NT2/D1 (cell line): ENCODE results near the gene BMPER.

Experiments used
- DNase-seq: peaks from one replicate; pipeline ENCODE4 v3.0.0-alpha.2; 2011; ENCODE audit warnings: low read depth, low spot score
- H3K27me3 ChIP-seq: 2 replicates; pipeline ENCODE4 v1.6.0; 2011; ENCODE audit warnings: mild to moderate bottlenecking; ENCODE audit not compliant: insufficient read length, insufficient read depth
- H3K36me3 ChIP-seq: 2 replicates; pipeline ENCODE4 v1.6.1; 2011; ENCODE audit warnings: mild to moderate bottlenecking, low read length, mixed read lengths; ENCODE audit not compliant: insufficient read depth, insufficient read length
- H3K4me1 ChIP-seq: 2 replicates; pipeline ENCODE4 v1.5.1; 2011; ENCODE audit not compliant: insufficient read depth, insufficient read length
- H3K4me3 ChIP-seq: 2 replicates; pipeline ENCODE4 v1.5.1; 2011; ENCODE audit warnings: low read depth; ENCODE audit not compliant: insufficient read length
- H3K9ac ChIP-seq: 2 replicates; pipeline ENCODE4 v1.6.0; 2011; ENCODE audit warnings: low read depth; ENCODE audit not compliant: insufficient read length
- H3K9me3 ChIP-seq: 2 replicates; pipeline ENCODE4 v1.5.1; 2011; ENCODE audit warnings: mild to moderate bottlenecking, low read length; ENCODE audit not compliant: insufficient read depth
- SUZ12 ChIP-seq: IDR thresholded peaks from 2 replicates; pipeline ENCODE4 v1.6.1; 2011; ENCODE audit not compliant: insufficient read length, insufficient read depth; ENCODE audit errors: extremely low read depth
- YY1 ChIP-seq: IDR thresholded peaks from 2 replicates; pipeline ENCODE4 v1.6.1; 2011; ENCODE audit not compliant: insufficient read length, insufficient read depth
- ZNF274 ChIP-seq: IDR thresholded peaks from 2 replicates; pipeline ENCODE4 v1.6.1; 2011; ENCODE audit warnings: mild to moderate bottlenecking, low read depth, low read length

Gene BMPER

DNA sequence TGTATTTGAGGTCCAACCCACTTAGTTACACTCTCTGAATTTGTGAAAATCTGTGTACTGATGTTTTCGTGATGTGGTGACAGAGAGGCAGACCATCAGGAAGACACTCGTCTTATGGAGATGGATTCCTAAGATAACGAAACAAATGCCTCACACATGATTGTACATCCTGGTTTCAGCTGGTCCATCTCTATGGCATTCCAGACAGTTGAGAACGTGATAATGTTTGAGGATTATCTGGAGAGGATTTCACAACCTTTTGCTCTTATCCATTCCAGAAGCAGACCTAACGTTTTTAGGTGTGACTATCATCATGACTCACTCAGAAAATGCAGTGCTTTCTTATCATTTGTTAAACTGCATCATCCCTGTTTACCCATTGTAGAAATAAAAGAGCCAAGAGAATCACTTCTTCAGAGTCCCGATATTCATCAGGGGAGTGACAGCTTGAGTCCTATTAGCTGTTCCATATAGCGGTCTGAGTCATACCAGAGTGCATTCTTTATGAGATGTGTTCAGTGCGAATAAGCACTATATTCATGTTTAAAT lies 74.5 kb downstream of the BMPER start:
- Histone ChIP-seq H3K9ac (no peak overlapping the region), H3K9me3 (no peaks in the 10 kb centered on the region), H3K4me3 (no peak overlapping the region), H3K36me3 (peaks cover 3% of the 10 kb centered on the region), H3K27me3 (no peaks in the 10 kb centered on the region), H3K4me1 (no peaks in the 10 kb centered on the region)
- DNase-seq: no peak
- TF ChIP-seq YY1: no peak
- no peak for TF ChIP-seq SUZ12
- TF ChIP-seq ZNF274: no peak

DNA sequence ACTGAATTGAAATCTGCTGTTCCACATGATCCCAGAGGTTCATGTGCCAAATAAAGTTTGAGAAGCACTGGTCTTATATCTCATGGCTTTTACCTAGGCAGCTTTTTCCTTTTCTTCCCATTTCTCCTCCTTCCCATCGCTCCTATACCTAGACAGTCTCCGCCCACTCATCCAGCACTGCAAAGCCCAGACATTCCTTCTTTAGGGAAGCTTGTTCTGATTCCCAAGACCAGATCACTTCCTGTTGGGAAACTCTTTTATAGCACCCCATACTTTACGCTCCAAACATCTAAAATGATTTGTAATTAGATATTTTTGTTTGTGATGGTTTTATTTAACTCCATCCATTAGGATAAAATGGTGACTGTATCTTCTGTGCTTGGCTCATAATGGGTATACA lies 75.9 kb downstream of the BMPER start:
- Histone ChIP-seq H3K4me1 (no peaks in the 10 kb centered on the region), H3K9ac (no peak overlapping the region)
- TF ChIP-seq SUZ12 (no peak), ZNF274 (no peak), YY1 (no peak)

DNA sequence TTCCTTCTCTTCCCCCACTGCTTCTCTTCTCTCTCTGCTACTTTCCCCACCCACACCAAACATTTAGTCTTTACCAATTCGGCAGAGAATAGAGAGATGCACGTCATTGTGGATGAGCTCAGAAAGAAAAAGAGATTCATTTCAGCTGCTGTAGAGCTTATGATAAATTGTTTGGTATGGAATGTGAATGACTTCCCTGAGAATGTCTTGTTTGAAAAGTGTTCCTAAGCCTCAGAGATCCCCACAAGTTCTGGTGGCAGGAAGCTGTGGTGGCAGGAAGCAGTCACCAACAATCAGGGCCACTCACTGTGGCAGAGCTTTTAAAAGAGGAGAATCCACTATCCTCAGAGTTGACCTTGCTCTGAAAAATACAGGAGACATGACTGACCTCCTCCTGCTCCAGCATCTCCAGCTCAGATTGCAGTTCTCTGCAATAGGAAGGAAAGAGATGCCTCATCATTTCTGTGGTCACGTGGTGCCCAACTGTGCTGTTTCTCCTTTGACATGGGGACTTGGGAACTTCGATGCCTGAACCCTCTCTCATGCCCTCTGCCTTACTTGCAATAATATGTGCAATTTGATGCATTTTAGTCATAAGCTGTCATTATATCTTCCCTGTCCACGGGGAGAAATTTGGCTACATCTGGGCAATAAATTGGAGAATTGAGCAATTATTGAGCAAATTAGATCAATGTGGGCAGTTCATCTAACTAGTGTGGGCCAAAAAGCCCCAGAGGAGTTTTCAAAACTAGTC lies 76.5 kb downstream of the BMPER start:
- TF ChIP-seq YY1 (no peak), SUZ12 (no peak), ZNF274 (no peak)
- Histone ChIP-seq H3K36me3 (peaks cover 3% of the 10 kb centered on the region), H3K27me3 (no peaks in the 10 kb centered on the region), H3K9me3 (no peaks in the 10 kb centered on the region), H3K9ac (no peak overlapping the region), H3K4me1 (no peaks in the 10 kb centered on the region), H3K4me3 (no peak overlapping the region)
- DNase-seq: no peak

More for the DNA sequence above, 75.9 kb downstream of the BMPER start:
- no peak overlapping the region for H3K4me3 ChIP-seq
- H3K36me3 ChIP-seq: peaks cover 3% of the 10 kb centered on the region
- H3K9me3 ChIP-seq: no peaks in the 10 kb centered on the region
- no peaks in the 10 kb centered on the region for H3K27me3 ChIP-seq
- no peak for DNase-seq

DNA sequence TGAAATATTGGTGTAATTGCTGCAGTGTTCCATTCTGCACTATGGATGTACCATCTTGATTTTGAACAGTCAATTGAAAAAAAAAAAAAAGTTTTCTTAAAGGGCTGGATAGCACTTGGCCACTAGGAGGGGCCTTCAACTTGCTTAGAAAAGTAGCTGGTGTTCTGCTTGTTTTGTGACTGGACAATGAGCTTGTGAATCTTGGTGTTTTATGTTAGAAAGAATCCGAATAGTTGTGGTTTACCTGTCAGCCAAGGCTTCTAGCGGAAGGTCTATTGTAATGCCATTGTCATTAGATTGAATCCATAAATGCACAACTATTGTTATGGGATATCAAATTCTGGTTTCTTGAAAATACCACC lies 77.1 kb downstream of the BMPER start:
- no peak for DNase-seq
- H3K27me3 ChIP-seq: no peaks in the 10 kb centered on the region
- no peak overlapping the region for H3K4me3 ChIP-seq
- no peaks in the 10 kb centered on the region for H3K4me1 ChIP-seq
- no peak overlapping the region for H3K9ac ChIP-seq
- peaks cover under 1% of the 10 kb centered on the region for H3K36me3 ChIP-seq
- no peaks in the 10 kb centered on the region for H3K9me3 ChIP-seq
- no peak for TF ChIP-seq SUZ12
- no peak for TF ChIP-seq ZNF274
- no peak for TF ChIP-seq YY1

DNA sequence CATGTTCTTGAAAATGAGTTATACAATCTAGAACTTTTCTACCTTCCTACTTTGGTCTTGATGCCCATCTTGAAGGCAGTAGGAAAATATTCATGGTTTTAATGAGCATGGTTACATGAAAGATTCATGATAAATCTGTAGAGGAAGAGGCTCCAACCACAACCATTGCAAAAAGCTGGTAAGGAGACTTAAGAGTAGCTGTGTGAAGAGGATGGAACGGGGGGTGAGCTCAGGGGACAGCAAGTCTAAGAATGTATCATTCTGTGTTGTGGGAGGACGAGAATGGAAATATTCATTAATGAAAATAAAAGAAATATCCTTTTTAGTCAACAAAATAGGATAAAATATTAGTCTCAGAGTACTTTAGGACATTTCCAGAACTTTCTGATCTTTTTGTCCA lies 81.1 kb downstream of the BMPER start:
- H3K9ac ChIP-seq: no peak overlapping the region
- H3K27me3 ChIP-seq: no peaks in the 10 kb centered on the region
- H3K4me1 ChIP-seq: no peaks in the 10 kb centered on the region
- TF ChIP-seq SUZ12: no peak
- TF ChIP-seq YY1: no peak
- no peak for TF ChIP-seq ZNF274
- no peaks in the 10 kb centered on the region for H3K9me3 ChIP-seq
- H3K4me3 ChIP-seq: no peak overlapping the region
- no peak for DNase-seq
- H3K36me3 ChIP-seq: no peaks in the 10 kb centered on the region

DNA sequence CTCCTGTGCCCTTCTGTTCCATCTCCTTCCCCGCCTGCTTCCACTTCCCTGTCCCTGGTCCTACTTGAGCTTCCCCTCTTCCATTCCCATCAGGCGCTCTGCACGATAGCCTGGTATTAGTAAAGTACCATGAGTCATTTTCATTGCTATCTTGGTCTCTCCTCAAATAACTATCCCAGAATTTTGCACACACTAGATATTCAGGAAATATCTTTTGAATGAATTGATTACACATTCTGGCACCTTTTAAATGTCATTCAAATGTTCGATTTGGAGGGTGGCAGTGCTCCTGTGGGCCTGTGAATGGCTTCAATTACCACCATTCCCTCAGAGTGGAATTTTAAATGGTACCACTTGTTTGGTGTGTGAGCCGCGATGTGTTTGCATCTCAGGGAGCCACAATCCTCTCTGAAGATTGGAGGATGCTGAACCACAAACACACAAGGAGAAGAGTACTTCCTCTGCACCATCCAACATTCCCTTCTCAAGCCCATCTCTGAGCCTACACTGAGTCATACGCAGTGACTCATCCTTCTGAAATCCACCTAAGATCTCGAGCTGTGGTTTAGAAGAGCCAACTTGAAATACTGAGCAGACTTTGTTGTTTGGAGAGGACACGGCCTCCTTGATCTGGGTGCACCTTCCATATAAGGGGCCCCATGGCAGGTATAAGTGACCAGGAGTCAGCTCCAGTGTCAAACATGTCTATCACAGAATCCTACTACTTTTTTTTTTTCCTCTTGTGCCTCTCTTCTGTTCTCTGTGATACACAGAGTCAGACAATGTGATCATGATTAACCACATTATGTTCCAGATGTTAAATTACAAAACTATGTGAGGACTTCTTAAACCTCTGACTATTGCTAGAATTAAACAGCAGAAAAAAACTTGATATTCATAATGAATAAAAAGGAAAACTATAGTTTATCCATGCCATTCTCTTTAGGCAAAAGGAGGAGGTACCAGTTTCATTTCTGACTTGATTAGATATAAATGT lies 81.9 kb downstream of the BMPER start:
- Histone ChIP-seq H3K36me3 (no peaks in the 10 kb centered on the region), H3K4me3 (no peak overlapping the region), H3K27me3 (no peaks in the 10 kb centered on the region), H3K9ac (no peak overlapping the region), H3K9me3 (no peaks in the 10 kb centered on the region), H3K4me1 (no peaks in the 10 kb centered on the region)
- TF ChIP-seq SUZ12 (no peak), YY1 (no peak), ZNF274 (no peak)
- DNase-seq: peak; percentile 66

DNA sequence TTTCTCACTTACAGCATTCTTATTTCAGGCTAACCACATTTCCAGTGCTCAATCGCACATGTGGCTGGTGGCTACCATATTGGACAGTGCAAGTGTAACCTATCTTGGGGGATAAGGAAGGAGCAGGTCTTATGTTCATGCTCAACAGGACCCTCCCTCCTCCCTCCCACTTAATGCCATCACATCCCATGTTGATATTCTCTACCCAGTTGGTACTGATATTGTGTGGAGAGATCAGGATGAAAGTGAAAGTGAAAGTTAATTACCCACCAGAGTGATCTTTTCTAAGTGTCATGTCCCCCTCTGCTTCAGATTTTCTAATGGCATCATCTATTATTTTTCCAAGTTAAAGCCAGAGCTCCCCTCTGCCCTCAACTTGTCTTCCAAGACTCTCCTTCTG lies 91.6 kb downstream of the BMPER start:
- no peaks in the 10 kb centered on the region for H3K4me1 ChIP-seq
- H3K9me3 ChIP-seq: no peaks in the 10 kb centered on the region
- no peaks in the 10 kb centered on the region for H3K27me3 ChIP-seq
- H3K4me3 ChIP-seq: no peak overlapping the region
- DNase-seq: no peak
- H3K9ac ChIP-seq: no peak overlapping the region
- no peaks in the 10 kb centered on the region for H3K36me3 ChIP-seq
- TF ChIP-seq ZNF274 (no peak), SUZ12 (no peak), YY1 (no peak)
